NK-92 (cell line): ENCODE results near the gene PLGRKT.
"Not testable (repeated sequence)": the region's sequence is repeated elsewhere in the genome, so short reads cannot be mapped to it uniquely, and the experiment has no call there.

Source experiments
- DNase-seq: peaks from one replicate; lab custom pipeline; 2025; ENCODE audit not compliant: unreplicated experiment; lab: John Stamatoyannopoulos, UW

The PLGRKT gene

GRCh38 chr9:5433328-5433727, 4.4 kb downstream of the PLGRKT start:
- not testable (repeated sequence) for DNase-seq

GRCh38 chr9:5432890-5433289, 4.8 kb downstream of the PLGRKT start:
- not testable (repeated sequence) for DNase-seq

GRCh38 chr9:5430912-5431311, 6.8 kb downstream of the PLGRKT start:
- DNase-seq: no peak

GRCh38 chr9:5429873-5430564, 7.7 kb downstream of the PLGRKT start:
- DNase-seq: no peak

- DNase-seq: no peak
Measured at GRCh38 chr9:5428794-5429528, 8.8 kb downstream of the PLGRKT start.

- no peak for DNase-seq
Measured at GRCh38 chr9:5428172-5428571, 9.6 kb downstream of the PLGRKT start.

- DNase-seq: no peak
Measured at GRCh38 chr9:5427005-5427404, 10.7 kb downstream of the PLGRKT start.

GRCh38 chr9:5425006-5425628, 12.6 kb downstream of the PLGRKT start:
- DNase-seq: no peak

GRCh38 chr9:5422276-5422675, 15.4 kb downstream of the PLGRKT start:
- no peak for DNase-seq

GRCh38 chr9:5421163-5421562, 16.6 kb downstream of the PLGRKT start:
- DNase-seq: no peak

- DNase-seq: no peak
Measured at GRCh38 chr9:5419987-5420386, 17.7 kb downstream of the PLGRKT start.

GRCh38 chr9:5418481-5418880, 19.2 kb downstream of the PLGRKT start:
- no peak for DNase-seq

- no peak for DNase-seq
Measured at GRCh38 chr9:5416953-5417352, 20.8 kb downstream of the PLGRKT start.

- DNase-seq: no peak
Measured at GRCh38 chr9:5408596-5408995, 29.1 kb downstream of the PLGRKT start.

GRCh38 chr9:5402217-5402616, 35.5 kb downstream of the PLGRKT start:
- no peak for DNase-seq

GRCh38 chr9:5397547-5397946, 40.2 kb downstream of the PLGRKT start:
- not testable (repeated sequence) for DNase-seq

- no peak for DNase-seq
Measured at GRCh38 chr9:5395428-5395827, 42.3 kb downstream of the PLGRKT start.

- DNase-seq: not testable (repeated sequence)
Measured at GRCh38 chr9:5393976-5394375, 43.7 kb downstream of the PLGRKT start.

GRCh38 chr9:5393497-5393896, 44.2 kb downstream of the PLGRKT start:
- DNase-seq: no peak

- no peak for DNase-seq
Measured at GRCh38 chr9:5392285-5392684, 45.4 kb downstream of the PLGRKT start.

GRCh38 chr9:5389109-5389732, 48.5 kb downstream of the PLGRKT start:
- no peak for DNase-seq
